Upper lobe of right lung (tissue), 1 donor: ENCODE data around the gene USP37. TPM values are rescaled to one million over a fixed set of nuclear protein-coding genes. Genes with fewer than 3 reads are reported as not detected.

ENCODE experiments used
- ATAC-seq: fragments of 200-7000 bp; cut with Tn5 transposase; one replicate; pipeline ENCODE4 v1.9.1; 2020; ENCODE audit warnings: mild to moderate bottlenecking, moderate library complexity
- DNase-seq: peaks from one replicate; pipeline ENCODE4 v3.0.0-alpha.2; 2020
- H3K27ac ChIP-seq: fragments of 200-600 bp; one replicate; pipeline ENCODE4 v1.8.0; 2022
- H3K27me3 ChIP-seq: fragments of 200-600 bp; one replicate; pipeline ENCODE4 v1.8.0; 2022; ENCODE audit warnings: mild to moderate bottlenecking
- H3K36me3 ChIP-seq: fragments of 200-600 bp; one replicate; pipeline ENCODE4 v1.8.0; 2022
- H3K4me1 ChIP-seq: fragments of 200-600 bp; one replicate; pipeline ENCODE4 v1.8.0; 2022
- H3K4me3 ChIP-seq: fragments of 200-600 bp; one replicate; pipeline ENCODE4 v1.8.0; 2022; ENCODE audit warnings: mild to moderate bottlenecking
- H3K9me3 ChIP-seq: fragments of 200-600 bp; one replicate; pipeline ENCODE4 v1.8.0; 2022
- intact Hi-C: fragments of 100-400 bp; cut with DNase I; formaldehyde crosslinking; loops from one replicate; pipeline ENCODE4 v1.11.0; 2022
- total RNA-seq: library from RNA; stranded (reverse); fragmentation: NEBNext Ultra II Directional; extraction: Animal tissue kit (Norgen Biotek cat#: 25700); gene quantifications from one replicate; pipeline ENCODE4 v1.2.1, GENCODE V29; 2021
- TF ChIP-seq, protein P1 (sequence below): fragments of 200-600 bp; IDR thresholded peaks from one replicate; pipeline ENCODE4 v1.8.0; 2022; ENCODE audit warnings: antibody characterized with exemption
- donor health status: DM: no; HTN: yes; CAD: no; lungs with severe emphysema.

USP37 gene
- total RNA-seq, 1 donor from 2014 or later = 13.8 TPM

DNA sequence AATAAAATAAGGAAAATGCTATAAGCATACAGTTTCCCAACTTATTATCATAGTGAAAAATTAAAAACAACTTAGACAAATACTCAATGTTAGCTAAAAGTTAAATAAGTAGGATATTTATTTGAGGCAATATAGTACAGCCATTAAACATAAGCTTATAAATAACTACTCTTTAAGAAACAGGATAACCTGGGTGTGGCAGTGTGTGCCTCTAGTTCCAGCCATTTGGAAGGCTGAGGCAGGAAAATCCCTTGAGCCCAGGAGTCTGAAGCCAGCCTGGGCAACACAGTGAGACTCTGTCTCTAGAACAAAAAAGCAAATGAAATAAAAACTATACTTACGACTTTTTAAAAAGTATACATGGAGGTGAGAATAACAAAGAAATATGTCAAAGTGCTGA lies 109.6 kb downstream of the USP37 start:
- peaks cover 54% of the 10 kb centered on the region for H3K36me3 ChIP-seq
- no peak for ATAC-seq
- intact Hi-C loops = no loop called here

DNA sequence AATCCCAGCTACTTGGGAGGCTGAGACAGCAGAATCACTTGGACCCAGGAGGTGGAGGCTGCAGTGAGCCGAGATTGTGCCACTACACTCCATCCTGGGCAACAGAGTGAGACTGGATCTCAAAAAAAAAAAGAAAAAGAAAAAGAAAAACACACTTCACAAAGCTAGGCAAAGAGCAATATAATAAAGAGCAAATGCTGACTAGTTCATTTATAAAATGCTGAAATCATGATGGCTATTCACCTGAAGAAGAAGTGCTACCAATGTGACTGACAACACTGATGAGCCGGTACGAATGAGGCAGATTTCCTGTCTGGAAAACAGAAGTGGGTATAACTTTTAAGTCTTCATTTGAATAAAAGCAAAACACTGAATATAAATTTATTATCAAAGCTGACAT lies 111.3 kb downstream of the USP37 start:
- DNase-seq (no peak), ATAC-seq (no peak)
- Histone ChIP-seq H3K4me1 (no peaks in the 10 kb centered on the region), H3K4me3 (no peak overlapping the region), H3K27me3 (no peaks in the 10 kb centered on the region), H3K36me3 (peaks cover 49% of the 10 kb centered on the region), H3K9me3 (no peaks in the 10 kb centered on the region), H3K27ac (no peak overlapping the region)
- intact Hi-C loops = no loop called here
- TF ChIP-seq, protein P1, sequence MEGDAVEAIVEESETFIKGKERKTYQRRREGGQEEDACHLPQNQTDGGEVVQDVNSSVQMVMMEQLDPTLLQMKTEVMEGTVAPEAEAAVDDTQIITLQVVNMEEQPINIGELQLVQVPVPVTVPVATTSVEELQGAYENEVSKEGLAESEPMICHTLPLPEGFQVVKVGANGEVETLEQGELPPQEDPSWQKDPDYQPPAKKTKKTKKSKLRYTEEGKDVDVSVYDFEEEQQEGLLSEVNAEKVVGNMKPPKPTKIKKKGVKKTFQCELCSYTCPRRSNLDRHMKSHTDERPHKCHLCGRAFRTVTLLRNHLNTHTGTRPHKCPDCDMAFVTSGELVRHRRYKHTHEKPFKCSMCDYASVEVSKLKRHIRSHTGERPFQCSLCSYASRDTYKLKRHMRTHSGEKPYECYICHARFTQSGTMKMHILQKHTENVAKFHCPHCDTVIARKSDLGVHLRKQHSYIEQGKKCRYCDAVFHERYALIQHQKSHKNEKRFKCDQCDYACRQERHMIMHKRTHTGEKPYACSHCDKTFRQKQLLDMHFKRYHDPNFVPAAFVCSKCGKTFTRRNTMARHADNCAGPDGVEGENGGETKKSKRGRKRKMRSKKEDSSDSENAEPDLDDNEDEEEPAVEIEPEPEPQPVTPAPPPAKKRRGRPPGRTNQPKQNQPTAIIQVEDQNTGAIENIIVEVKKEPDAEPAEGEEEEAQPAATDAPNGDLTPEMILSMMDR = no peak

More for the DNA sequence above, 109.6 kb downstream of the USP37 start:
- Histone ChIP-seq H3K4me3 (no peak overlapping the region), H3K4me1 (no peaks in the 10 kb centered on the region), H3K27me3 (no peaks in the 10 kb centered on the region), H3K9me3 (no peaks in the 10 kb centered on the region), H3K27ac (no peak overlapping the region)
- TF ChIP-seq, protein P1 = no peak
- DNase-seq = no peak

- ATAC-seq = no peak
- DNase-seq = no peak
- no peak overlapping the region for H3K27ac ChIP-seq
- H3K9me3 ChIP-seq = no peaks in the 10 kb centered on the region
- no peak overlapping the region for H3K4me3 ChIP-seq
- H3K36me3 ChIP-seq = peaks cover 67% of the 10 kb centered on the region
- H3K27me3 ChIP-seq = no peaks in the 10 kb centered on the region
- H3K4me1 ChIP-seq = no peaks in the 10 kb centered on the region
- TF ChIP-seq, protein P1 = no peak
- intact Hi-C loops = no loop called here
Observed at GRCh38 chr2:218452079-218452478, 116.1 kb downstream of the USP37 start.

DNA sequence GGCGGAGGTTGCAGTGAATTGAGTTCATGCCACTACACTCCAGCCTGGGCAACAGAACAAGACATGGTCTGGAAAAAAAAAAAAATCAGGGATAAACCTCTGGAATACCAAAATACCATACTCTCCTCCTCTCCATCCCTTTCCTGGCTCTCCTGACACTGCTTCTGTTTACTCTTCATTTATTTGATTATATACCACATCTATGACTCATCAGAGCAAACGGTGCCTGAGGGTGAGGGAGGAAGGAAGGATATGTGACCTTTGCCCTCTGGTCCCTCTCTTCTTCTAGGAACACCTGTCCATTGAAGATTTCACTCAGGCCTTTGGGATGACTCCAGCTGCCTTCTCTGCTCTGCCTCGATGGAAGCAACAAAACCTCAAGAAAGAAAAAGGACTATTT lies 119.2 kb downstream of the USP37 start:
- Histone ChIP-seq H3K9me3 (no peaks in the 10 kb centered on the region), H3K4me3 (no peak overlapping the region), H3K36me3 (peaks cover 36% of the 10 kb centered on the region), H3K4me1 (no peaks in the 10 kb centered on the region), H3K27ac (no peak overlapping the region), H3K27me3 (no peaks in the 10 kb centered on the region)
- TF ChIP-seq, protein P1 = no peak
- ATAC-seq (no peak), DNase-seq (no peak)
- intact Hi-C loops = no loop called here

- intact Hi-C loops = no loop called here
Observed at GRCh38 chr2:218447072-218447471, 121.1 kb downstream of the USP37 start.

GRCh38 chr2:218446547-218446946 lies 121.6 kb downstream of the USP37 start:
- DNase-seq (no peak), ATAC-seq (no peak)
- Histone ChIP-seq H3K4me3 (no peak overlapping the region), H3K27me3 (no peaks in the 10 kb centered on the region), H3K27ac (no peak overlapping the region), H3K36me3 (peaks cover 30% of the 10 kb centered on the region), H3K4me1 (no peaks in the 10 kb centered on the region), H3K9me3 (no peaks in the 10 kb centered on the region)
- TF ChIP-seq, protein P1 = no peak
- intact Hi-C loops = no loop called here

More at GRCh38 chr2:218447072-218447471, 121.1 kb downstream of the USP37 start:
- Histone ChIP-seq H3K4me3 (no peak overlapping the region), H3K9me3 (no peaks in the 10 kb centered on the region), H3K27ac (no peak overlapping the region), H3K27me3 (no peaks in the 10 kb centered on the region), H3K36me3 (peaks cover 30% of the 10 kb centered on the region), H3K4me1 (no peaks in the 10 kb centered on the region)
- DNase-seq (no peak), ATAC-seq (no peak)
- TF ChIP-seq, protein P1 = no peak
